ENCODE results near the gene MEPCE.

MEPCE gene

GRCh38 chr7:100407285-100408180 lies 22.1 kb upstream of the MEPCE start:
- no peak for DNase-seq (ENCODE audit: low spot score)

- DNase-seq (ENCODE audit: low spot score): no peak
These were observed 18.5 kb upstream of the MEPCE start for GRCh38 chr7:100411101-100411500.

- DNase-seq (ENCODE audit: low spot score): no peak
These were observed 16.3 kb upstream of the MEPCE start for GRCh38 chr7:100413346-100413745.

GRCh38 chr7:100413889-100414288 lies 15.7 kb upstream of the MEPCE start:
- DNase-seq (ENCODE audit: low spot score): no peak

- DNase-seq (ENCODE audit: low spot score): no peak
These were observed 14.2 kb upstream of the MEPCE start for GRCh38 chr7:100415448-100415847.

- DNase-seq (ENCODE audit: low spot score): no peak
These were observed 10.5 kb upstream of the MEPCE start for GRCh38 chr7:100418930-100419659.

- DNase-seq (ENCODE audit: low spot score): no peak
These were observed 9.9 kb upstream of the MEPCE start for GRCh38 chr7:100419660-100420226.

GRCh38 chr7:100423315-100423714 lies 6.3 kb upstream of the MEPCE start:
- DNase-seq (ENCODE audit: low spot score): no peak

- DNase-seq (ENCODE audit: low spot score): no peak
These were observed 4.3 kb upstream of the MEPCE start for GRCh38 chr7:100425347-100425746.

GRCh38 chr7:100426516-100426915 lies 3.1 kb upstream of the MEPCE start:
- DNase-seq (ENCODE audit: low spot score): no peak

GRCh38 chr7:100427762-100428198 lies 1.9 kb upstream of the MEPCE start:
- DNase-seq (ENCODE audit: low spot score): no peak

- DNase-seq (ENCODE audit: low spot score): peak; percentile 84
These were observed 1.2 kb upstream of the MEPCE start, which contains the start of gene ZCWPW1 for GRCh38 chr7:100428199-100428966. ZCWPW1 (minus strand) TSS chr7:100428703; CDS start chr7:100420649, 8,054 bp downstream.

- peak; percentile 96 for DNase-seq (ENCODE audit: low spot score)
These were observed 529 bp upstream of the MEPCE start for GRCh38 chr7:100428967-100429636.

- peak; percentile 25 for DNase-seq (ENCODE audit: low spot score)
These were observed 1.1 kb downstream of the MEPCE start for GRCh38 chr7:100430493-100431285.

GRCh38 chr7:100431286-100431735 lies 1.7 kb downstream of the MEPCE start:
- no peak for DNase-seq (ENCODE audit: low spot score)

GRCh38 chr7:100432053-100432452 lies 2.4 kb downstream of the MEPCE start:
- DNase-seq (ENCODE audit: low spot score): no peak

- no peak for DNase-seq (ENCODE audit: low spot score)
These were observed 3.1 kb downstream of the MEPCE start for GRCh38 chr7:100432621-100433275.

GRCh38 chr7:100433276-100433591 lies 3.6 kb downstream of the MEPCE start:
- no peak for DNase-seq (ENCODE audit: low spot score)

GRCh38 chr7:100433592-100434296 lies 4.1 kb downstream of the MEPCE start:
- no peak for DNase-seq (ENCODE audit: low spot score)

Measured in HuH-7.5 (cell line).